Cerebellar cortex (tissue), 1 donor: ENCODE data around the gene RASA1.
"Not testable (repeated sequence)": the region's sequence is repeated elsewhere in the genome, so short reads cannot be mapped to it uniquely, and the experiment has no call there.

ENCODE experiments used
- DNase-seq: peaks from one replicate; pipeline ENCODE4 v3.0.0-alpha.2; 2015; ENCODE audit warnings: low spot score

RASA1 gene

GRCh38 chr5:87267574-87268125, at the start of gene RASA1:
Gene RASA1, plus strand, starts transcription at chr5:87267883. Its CDS starts 569 bp downstream, at chr5:87268452.
- peak; percentile 96 for DNase-seq

- DNase-seq: no peak
Measured at GRCh38 chr5:87229780-87230179, 37.9 kb upstream of the RASA1 start.

DNA sequence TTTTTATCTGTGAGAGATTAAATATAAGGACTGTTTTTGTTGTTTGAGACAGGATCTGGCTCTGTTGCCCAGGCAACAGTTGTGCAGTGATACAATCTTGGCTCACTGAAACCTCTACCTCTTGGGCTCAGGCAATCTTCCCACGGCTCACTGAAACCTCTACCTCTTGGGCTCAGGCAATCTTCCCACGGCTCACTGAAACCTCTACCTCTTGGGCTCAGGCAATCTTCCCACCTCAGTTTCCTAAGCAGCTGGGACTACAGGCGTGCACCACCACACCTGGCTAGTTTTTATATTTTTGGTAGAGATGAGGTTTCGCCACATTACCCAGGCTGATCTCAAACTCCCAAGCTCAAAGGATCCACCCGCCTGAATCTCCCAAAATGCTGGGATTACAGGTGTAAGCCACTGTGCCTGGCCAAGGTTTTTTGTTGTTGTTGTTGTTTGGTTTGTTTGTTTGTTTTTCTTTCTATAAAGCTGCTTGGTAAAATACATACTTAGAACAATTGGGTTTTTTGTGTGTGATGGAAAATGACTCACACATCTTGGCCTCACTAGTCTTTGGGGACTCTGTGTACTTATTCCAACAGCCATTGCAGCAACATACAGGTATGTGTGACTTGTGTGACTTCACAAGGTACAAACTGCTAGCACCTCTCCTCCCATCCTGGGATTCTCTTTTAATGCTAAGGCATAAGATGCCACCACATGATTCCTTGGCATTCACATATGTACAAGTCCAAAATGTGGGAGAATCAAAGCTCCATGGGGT, 36.5 kb upstream of the RASA1 start:
- DNase-seq: no peak

DNA sequence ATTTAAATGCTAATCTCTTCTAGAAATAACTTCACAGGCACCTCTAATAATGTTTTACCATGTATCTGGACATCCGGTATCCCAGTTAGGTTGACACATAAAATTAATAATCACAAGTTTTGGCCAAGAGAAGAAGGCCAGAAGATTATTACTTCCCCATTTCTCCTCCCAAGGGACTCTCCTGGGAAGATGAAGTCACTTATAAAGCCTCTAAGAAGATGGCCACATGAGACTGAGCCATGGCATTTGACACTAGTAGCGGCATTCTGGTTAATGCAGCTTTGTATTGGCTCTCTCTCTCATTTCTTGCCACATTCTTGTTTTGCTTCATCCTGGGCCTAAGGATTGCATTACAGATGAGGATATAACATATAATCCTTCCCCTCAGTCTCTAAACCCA, 34.5 kb upstream of the RASA1 start:
- no peak for DNase-seq

- DNase-seq: no peak
Measured at GRCh38 chr5:87241555-87241954, 26.1 kb upstream of the RASA1 start.

- DNase-seq: no peak
Measured at GRCh38 chr5:87242242-87242641, 25.4 kb upstream of the RASA1 start.

DNA sequence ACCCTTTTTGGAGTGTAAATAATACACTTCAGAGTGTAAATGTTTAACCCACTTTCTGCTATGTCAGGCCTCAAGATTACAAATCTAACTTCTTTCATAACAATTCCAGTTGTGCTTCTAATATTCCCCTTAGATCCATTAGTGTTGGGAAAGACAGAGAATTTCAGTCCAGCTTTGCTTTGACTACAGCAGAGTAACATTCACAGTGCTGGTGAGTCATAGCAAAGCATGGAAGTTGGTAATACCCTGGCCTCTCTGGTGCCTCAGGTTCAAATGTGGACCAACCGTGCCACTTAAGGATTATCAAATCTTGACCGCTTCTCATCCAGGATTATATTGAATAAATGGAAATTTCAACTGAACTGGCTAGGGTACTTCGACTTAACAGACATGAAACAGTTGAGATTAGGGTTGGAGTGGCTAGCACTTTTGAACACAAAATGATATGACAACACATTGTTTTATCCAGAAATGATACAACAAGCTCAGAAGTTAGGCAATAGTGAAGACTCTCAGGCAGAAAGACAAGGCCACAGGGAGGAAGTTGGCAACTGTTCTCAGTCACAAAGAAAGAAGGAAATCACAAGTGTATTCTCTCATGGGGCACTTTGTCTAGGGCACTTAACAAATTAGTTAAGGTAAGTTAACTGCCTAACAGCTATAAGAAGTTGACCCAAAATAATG, 24.4 kb upstream of the RASA1 start:
- DNase-seq: no peak

- no peak for DNase-seq
Measured at GRCh38 chr5:87245451-87245850, 22.2 kb upstream of the RASA1 start.

GRCh38 chr5:87246061-87246460, 21.6 kb upstream of the RASA1 start:
- DNase-seq: peak; percentile 40

DNA sequence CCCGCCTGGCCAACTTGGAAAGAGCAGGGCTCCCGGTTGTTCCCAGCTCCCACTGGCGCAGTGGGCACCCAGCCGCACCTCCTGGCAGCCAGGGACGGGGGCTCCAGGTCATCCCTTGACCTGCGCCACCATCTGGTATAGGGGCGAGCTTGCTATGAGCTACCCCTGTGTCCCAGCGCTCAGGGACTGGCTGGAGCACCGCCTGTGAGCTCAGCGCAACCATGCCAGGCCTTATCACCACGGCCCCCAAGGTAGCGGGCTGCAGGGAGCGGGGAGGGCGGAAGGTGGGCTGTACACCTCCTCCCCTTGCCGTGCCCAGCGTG, 15.4 kb upstream of the RASA1 start:
- no peak for DNase-seq

- no peak for DNase-seq
Measured at GRCh38 chr5:87254035-87254434, 13.6 kb upstream of the RASA1 start.

DNA sequence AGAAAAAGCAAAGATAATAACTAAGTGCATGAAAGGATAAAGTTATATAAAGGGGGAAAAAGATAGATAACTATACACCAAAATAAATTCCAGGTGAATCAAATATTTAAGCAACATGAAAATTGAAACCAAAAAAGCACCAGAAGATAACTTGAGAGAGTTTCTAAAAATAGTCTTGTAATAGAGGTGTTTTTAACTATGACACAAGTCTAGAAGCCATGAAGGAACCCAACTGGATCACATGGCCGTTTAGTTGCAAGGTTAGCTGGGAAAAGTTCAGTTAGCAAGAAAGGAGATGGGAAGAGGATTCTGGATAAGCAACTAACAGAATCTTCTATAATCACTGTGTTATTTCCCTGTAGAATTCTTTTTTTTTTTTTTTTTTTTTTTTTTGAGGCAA, 9.2 kb upstream of the RASA1 start:
- no peak for DNase-seq

GRCh38 chr5:87260604-87261192, 7.0 kb upstream of the RASA1 start:
- DNase-seq: no peak

DNA sequence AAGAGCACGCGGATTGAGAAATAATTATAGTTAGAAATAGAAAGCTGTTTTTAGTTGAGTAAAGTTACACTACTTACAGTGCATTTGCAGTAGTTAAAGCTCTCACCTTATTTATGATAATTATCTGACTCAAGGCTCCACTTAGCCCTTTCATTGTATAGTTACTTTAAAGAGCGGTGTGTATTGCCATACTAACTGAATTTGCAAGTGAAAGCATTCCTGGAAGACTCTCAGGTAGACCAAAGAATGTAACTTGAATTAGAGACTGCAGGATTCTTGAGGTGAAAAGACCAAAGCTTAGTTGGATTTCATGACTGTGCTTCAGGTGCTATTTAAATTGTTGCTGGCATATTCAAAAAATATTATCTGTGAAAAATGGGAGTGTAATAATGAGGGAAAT, 4.2 kb upstream of the RASA1 start:
- no peak for DNase-seq

DNA sequence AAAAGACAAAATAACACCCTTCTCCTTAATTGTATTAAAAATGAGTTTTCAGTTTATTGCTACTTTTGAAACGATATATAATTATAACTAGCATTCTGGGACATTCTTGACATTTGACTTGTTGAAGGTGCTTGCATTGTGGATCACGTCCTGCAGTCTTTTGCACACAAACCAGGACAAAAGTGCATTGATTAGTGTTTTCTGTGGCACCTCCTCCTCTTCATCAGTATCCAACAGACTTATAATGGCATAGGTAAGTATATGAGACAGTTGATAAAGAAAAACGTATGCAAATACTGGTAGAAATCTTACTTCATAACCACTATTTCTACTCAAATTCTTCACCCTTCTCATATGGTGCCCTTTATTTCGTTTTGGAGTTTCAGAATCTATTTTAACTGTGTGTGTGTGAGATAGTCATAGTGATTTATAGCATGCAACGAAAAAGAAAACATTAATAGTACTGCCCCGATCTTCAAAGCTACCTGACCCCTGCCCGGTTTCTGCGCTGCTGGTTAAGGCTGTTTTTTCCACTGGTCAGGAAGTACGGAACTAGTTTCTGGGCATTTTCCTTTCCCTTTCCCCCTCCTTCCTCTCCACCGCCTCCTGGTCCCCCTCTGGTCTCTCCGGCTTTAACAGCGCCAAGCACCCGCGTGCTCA, 639 bp upstream of the RASA1 start:
- DNase-seq: peak; percentile 29

- peak; percentile 75 for DNase-seq
Measured at GRCh38 chr5:87268126-87268969, 665 bp downstream of the RASA1 start.

DNA sequence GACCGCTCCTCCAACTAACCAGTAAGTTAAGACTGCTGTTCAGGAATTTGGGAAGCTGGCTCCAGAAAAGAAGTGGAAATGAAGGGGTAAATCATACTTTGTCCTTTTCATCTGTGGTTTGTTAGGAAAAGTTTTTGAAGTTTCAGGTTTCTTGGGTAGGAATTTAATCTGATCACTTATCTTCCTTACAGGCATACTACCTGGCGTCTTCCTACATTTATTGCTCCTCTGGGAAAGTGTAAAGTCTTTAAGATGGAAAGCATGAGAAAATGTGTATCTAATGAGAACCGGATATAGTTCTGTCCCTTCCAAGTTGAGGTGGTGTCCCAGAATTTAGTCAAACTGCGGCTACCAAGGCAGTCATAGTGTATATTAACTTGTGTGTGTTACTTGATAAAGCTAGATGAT, 1.3 kb downstream of the RASA1 start:
- DNase-seq: no peak

GRCh38 chr5:87270888-87271287, 3.2 kb downstream of the RASA1 start:
- DNase-seq: not testable (repeated sequence)

DNA sequence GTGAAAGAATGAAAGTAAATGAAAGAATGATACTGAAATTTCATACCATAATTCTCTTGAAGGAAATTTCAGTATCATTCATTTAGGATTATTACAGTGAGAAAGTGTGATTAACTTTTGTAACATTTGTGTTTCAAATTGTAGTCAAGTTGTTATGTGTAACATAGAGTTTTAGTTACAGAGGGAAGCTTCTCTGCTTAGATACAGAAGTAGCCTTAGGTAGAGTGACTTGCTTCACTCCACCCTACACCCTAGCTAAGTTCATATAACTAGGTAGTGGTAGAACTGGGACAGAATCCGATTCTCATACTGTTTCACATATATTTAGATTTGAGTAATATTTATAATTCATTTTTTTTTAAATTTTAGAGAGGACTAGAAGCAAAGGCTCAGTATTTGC, 9.0 kb downstream of the RASA1 start:
- no peak for DNase-seq

DNA sequence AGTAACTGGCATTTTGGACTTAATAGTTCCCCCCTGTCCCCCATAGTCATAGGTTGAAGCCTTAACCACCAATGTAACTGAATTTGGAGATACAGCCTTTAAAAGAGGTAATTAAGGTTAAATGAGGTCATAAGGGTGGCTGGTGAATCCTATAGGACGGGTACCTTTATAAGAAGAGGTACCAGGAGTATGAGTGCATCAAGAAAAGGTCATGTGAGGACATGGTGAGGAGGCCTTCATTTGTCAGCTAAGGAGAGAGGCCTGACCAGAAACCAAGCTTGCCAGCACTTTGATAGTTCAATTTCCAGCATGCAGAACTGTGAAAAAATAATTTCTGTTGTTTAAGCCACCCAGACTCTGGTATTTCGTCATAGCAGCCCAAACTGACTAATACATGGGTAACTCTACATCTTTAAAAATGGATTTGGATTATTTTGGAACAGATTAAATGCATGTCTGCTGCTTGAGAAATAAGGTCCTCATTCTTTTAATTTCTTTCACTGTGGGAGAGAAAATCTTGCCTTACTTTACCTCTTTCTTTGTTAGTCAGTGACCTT, 9.7 kb downstream of the RASA1 start:
- no peak for DNase-seq

DNA sequence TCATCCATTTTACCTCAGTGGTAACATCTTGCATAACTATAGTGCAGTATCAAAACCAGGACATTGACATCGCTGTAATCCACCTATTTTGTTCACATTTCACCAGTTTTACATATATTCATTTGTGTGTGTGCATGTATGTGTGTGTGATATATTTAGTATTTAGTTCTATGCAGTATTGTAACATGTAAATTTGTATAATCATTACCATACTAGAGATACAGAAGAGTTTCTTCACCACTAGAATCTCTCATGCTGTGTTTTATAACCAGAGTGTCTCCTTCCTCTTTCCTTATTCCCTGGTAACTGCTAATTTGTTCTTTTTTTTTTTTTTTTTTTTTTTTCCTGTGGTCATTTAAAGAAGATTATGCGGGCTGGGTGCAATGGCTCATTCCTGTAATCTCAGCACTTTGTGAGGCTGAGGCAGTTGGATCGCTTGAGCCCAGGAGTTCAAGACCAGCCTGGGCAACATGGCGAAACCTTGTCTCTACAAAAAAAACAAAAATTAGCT, 11.0 kb downstream of the RASA1 start:
- no peak for DNase-seq
